ENCODE results near the gene DDAH1.
A peak's percentile ranks its signal among the peaks of the same experiment; 100 is the strongest.
"Not testable (repeated sequence)": the region's sequence is repeated elsewhere in the genome, so short reads cannot be mapped to it uniquely, and the experiment has no call there.

Gene DDAH1

GRCh38 chr1:85351202-85351828, 113.6 kb downstream of the DDAH1 start:
- Histone ChIP-seq H3K4me1 (peaks cover 0 to 19% (median 2%) of the 10 kb centered on the region in 4 donors), H3K27me3 (no peaks in the 10 kb centered on the region), H3K9me3 (no peaks in the 10 kb centered on the region), H3K27ac (no peak overlapping the region), H3K36me3 (peaks cover 3 to 14% (median 6%) of the 10 kb centered on the region in 3 donors), H3K4me3 (no peak overlapping the region)
- no peak for TF ChIP-seq CTCF (IDR thresholded peaks at IDR 0.05)
- no peak for DNase-seq
- intact Hi-C loops (cut with DNase I; ENCODE audit: low total_unique reads), result no loop called here

GRCh38 chr1:85349224-85349623, 115.7 kb downstream of the DDAH1 start:
- Histone ChIP-seq H3K27me3 (no peaks in the 10 kb centered on the region), H3K4me3 (no peak overlapping the region), H3K27ac (no peak overlapping the region), H3K4me1 (peaks cover 0 to 24% (median 2%) of the 10 kb centered on the region in 4 donors), H3K9me3 (no peaks in the 10 kb centered on the region), H3K36me3 (peaks cover 3 to 14% (median 6%) of the 10 kb centered on the region in 3 donors)
- intact Hi-C loops (cut with DNase I; ENCODE audit: low total_unique reads), result no loop called here
- no peak for DNase-seq
- TF ChIP-seq CTCF (IDR thresholded peaks at IDR 0.05), result no peak

GRCh38 chr1:85347908-85348307, 117.1 kb downstream of the DDAH1 start:
- H3K36me3 ChIP-seq, result peaks cover 3 to 14% (median 6%) of the 10 kb centered on the region in 3 donors
- no peak overlapping the region for H3K4me3 ChIP-seq
- no peaks in the 10 kb centered on the region for H3K27me3 ChIP-seq
- intact Hi-C loops (cut with DNase I; ENCODE audit: low total_unique reads), result no loop called here
- H3K9me3 ChIP-seq, result no peaks in the 10 kb centered on the region
- DNase-seq, result no peak
- TF ChIP-seq CTCF (IDR thresholded peaks at IDR 0.05), result no peak
- H3K4me1 ChIP-seq, result peaks cover 0 to 27% (median 8%) of the 10 kb centered on the region in 4 donors
- no peak overlapping the region for H3K27ac ChIP-seq

DNA sequence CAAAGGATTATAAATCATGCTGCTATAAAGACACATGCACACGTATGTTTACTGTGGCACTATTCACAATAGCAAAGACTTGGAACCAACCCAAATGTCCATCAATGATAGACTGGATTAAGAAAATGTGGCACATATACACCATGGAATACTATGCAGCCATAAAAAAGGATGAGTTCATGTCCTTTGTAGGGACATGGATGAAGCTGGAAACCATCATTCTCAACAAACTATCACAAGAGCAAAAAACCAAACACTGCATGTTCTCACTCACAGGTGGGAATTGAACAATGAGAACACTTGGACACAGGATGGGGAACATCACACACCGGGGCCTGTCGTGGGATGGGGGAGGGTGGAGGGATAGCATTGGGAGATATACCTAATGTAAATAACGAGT, 117.7 kb downstream of the DDAH1 start:
- H3K27ac ChIP-seq; intact Hi-C loops (cut with DNase I; ENCODE audit: low total_unique reads): not testable (repeated sequence)

GRCh38 chr1:85344256-85344694, 120.7 kb downstream of the DDAH1 start:
- H3K27ac ChIP-seq, result peak overlapping the region; percentile 51 to 54
- no peak overlapping the region for H3K4me3 ChIP-seq
- no peaks in the 10 kb centered on the region for H3K27me3 ChIP-seq
- intact Hi-C loops (cut with DNase I; ENCODE audit: low total_unique reads), result no loop called here
- H3K9me3 ChIP-seq, result no peaks in the 10 kb centered on the region
- TF ChIP-seq CTCF (IDR thresholded peaks at IDR 0.05), result no peak
- no peak for DNase-seq
- H3K36me3 ChIP-seq, result peaks cover 0 to 2% (median 0%) of the 10 kb centered on the region in 3 donors
- peaks cover 0 to 46% (median 13%) of the 10 kb centered on the region in 4 donors for H3K4me1 ChIP-seq

More for the DNA sequence above, 117.7 kb downstream of the DDAH1 start:
- H3K36me3 ChIP-seq, result peaks cover 3 to 14% (median 6%) of the 10 kb centered on the region in 3 donors
- H3K4me1 ChIP-seq, result peaks cover 0 to 27% (median 12%) of the 10 kb centered on the region in 4 donors
- H3K27me3 ChIP-seq, H3K4me3 ChIP-seq, DNase-seq, H3K9me3 ChIP-seq: not testable (repeated sequence)

DNA sequence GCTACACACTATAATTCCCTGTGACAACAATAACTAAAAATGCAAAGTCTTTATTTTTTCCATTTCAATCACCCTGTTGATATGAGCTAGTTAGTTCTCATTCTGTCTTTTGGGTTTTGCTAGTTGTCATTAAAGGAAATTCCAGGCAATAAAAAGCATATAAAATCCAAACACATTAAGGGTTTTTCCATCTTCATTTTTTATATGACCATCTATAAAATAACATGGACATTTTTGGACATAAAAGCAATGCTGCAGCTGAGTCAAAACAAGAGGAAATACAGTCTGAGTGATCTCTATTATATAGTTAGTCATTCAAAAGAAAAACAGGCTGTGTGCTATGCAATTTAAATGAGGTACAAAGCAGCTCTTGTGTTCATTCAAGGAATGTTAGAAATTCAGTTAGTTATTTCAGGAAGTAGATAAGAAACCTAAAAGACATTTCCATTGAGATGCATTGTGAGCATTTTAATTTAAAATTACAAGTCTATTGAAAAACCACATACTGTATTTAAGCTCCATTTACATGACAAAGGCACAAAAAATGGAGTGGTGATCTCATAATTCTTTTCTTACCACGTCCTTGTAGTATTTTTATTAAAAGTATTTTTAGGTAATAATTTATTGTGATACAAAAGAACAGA, 121.2 kb downstream of the DDAH1 start:
- TF ChIP-seq CTCF (IDR thresholded peaks at IDR 0.05), result no peak
- Histone ChIP-seq H3K27me3 (no peaks in the 10 kb centered on the region), H3K9me3 (no peaks in the 10 kb centered on the region), H3K4me3 (no peak overlapping the region), H3K27ac (peak overlapping the region; percentile 51 to 54), H3K36me3 (no peaks in the 10 kb centered on the region), H3K4me1 (peaks cover 0 to 52% (median 13%) of the 10 kb centered on the region in 4 donors)
- intact Hi-C loops (cut with DNase I; ENCODE audit: low total_unique reads), result no loop called here
- DNase-seq, result no peak

All from tibial artery (tissue), 4 donors.